ENCODE results near the gene KCNQ4. TPM values are rescaled to one million over a fixed set of nuclear protein-coding genes. Genes with fewer than 3 reads are reported as not detected.

KCNQ4 gene
- 1 to 10 TPM in 1 of 4 donors, under 1 TPM in 3; 0.28 to 1.6 (median 0.83) TPM for total RNA-seq

GRCh38 chr1:40783001-40783905, at the start of gene KCNQ4:
Gene KCNQ4 (plus strand): TSS chr1:40783787. CDS start chr1:40784094, 307 bp downstream.
- TF ChIP-seq CTCF (IDR thresholded peaks at IDR 0.05), result no peak
- ATAC-seq (ENCODE audit: low FRiP score) (peak; percentile 15), DNase-seq (ENCODE audit: low spot score) (no peak)

GRCh38 chr1:40734882-40735628, 48.5 kb upstream of the KCNQ4 start:
- no peak for DNase-seq (ENCODE audit: low spot score)
- no peak for ATAC-seq (ENCODE audit: low FRiP score)
- no peak for TF ChIP-seq CTCF (IDR thresholded peaks at IDR 0.05)

DNA sequence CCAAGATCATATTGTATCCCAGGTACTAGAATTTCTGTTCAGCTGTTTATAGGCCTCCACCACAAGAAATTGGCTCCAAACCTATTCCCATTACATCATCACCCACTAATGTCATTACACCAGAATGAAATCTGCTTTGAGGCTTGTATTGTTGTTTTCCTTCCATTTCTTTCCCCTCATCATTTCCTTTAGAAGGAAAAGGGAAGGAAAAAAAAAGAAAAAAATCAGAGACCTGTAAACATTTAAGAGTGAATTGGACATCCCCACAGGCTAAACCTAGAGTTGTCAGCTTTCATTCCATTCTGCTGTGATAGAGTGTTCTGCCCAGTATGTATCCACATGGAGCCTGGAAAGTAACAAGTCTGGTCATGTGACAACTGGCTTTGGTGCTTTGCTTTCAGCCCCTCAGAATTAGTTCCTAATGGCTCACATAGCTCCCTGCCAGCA, 47.5 kb upstream of the KCNQ4 start:
- ATAC-seq (ENCODE audit: low FRiP score) (no peak), DNase-seq (ENCODE audit: low spot score) (no peak)
- no peak for TF ChIP-seq CTCF (IDR thresholded peaks at IDR 0.05)

- DNase-seq (ENCODE audit: low spot score) (no peak), ATAC-seq (ENCODE audit: low FRiP score) (no peak)
- TF ChIP-seq CTCF (IDR thresholded peaks at IDR 0.05), result no peak
Observed at GRCh38 chr1:40738831-40739230, 44.8 kb upstream of the KCNQ4 start.

GRCh38 chr1:40739455-40740008, 44.1 kb upstream of the KCNQ4 start:
- DNase-seq (ENCODE audit: low spot score) (no peak), ATAC-seq (ENCODE audit: low FRiP score) (peak; percentile 24)
- TF ChIP-seq CTCF (IDR thresholded peaks at IDR 0.05), result no peak

DNA sequence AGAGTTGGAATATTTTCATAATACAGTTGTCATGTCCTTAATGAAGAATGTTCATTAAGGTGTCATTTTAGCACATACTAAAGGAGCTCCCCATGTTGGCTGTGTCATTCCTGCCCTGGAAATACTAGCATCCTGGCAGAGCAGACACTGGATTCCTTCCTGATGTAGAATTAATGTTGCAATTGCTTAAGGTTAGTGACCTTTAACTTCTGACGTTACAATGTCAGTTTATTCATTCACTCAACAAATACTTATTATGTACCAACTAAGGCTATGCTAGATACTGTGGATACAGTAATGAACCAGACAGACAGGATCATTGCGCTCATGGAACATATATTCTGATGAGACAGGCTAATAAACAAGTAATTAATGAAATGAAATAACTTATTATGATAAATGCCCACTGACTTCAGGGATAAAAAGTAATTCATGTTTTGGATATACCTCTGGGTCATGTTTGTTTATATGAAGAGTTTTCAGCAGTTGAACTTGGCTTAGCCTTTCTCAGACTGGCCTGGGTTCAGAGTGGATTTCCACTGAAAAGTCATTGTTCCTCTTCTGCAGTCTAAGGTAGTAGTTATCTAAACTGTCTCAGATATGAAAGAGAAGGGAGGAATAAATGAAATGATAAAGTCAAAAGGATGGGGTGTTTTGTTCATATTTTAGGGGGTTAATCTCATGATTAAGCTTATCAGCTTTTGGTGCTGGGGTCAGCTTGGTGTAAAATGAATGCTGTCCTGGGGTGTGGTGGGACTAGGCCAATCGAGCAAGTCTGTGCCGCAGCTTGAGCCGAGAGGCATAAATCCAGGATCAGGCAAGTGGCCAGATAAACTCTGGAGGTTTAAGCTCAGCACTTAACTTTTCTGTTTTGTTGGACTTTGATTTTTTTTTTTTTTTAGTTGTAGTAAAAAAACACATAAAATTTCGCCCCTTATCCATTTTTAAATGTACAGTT, 43.3 kb upstream of the KCNQ4 start:
- no peak for TF ChIP-seq CTCF (IDR thresholded peaks at IDR 0.05)
- ATAC-seq (ENCODE audit: low FRiP score) (peak; percentile 52), DNase-seq (ENCODE audit: low spot score) (no peak)

All from omental fat pad (tissue), 4 donors.